ENCODE measurements around the gene NFATC1.

The NFATC1 gene

DNA sequence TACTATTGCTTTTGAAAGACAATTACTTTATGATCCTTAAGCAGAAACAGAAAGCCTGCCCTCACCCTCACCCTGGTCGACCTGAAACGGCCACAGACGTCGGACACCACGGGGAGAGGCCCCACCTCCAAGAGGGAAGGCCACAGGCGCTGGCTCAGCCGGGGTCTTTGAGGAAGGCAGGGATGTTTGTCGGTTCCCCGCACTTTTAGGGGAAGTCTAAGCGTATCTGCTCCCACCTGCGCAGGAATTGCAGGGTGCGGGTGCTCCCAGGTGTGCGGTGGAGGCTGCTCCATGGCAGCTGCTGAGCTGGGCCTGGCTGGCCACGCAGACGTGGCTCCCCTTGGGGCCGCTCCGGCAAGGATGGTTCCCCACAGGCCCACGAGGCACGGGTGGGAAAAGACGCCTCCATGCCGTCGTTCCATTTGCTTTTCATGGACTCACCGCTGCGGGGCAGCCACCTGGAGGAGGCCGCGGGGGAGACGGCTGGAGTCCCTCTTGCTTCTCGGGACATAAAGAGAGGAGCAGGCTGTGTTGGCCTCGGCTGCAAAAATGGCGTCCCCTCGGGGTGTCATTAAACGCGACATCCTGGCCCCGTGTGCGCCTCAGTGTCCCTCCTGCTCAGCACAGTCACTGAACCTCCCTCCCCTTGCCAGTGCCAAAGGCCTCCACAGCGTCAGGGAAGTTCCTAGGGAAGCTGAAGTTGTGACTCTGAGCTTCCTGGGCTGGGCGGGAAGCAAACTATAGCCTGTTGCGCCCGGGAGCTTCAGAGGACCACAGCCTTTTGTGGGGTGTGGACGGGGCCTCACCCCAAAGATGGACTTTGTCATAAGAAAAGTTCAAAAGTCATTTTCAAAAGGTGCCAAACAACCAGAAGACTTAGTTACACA, 63.4 kb downstream of the NFATC1 start:
- no peak for DNase-seq (ENCODE audit: low read depth, low spot score)
- H3K4me3 ChIP-seq (ENCODE audit: low read length), result no peak overlapping the region
- no peaks in the 10 kb centered on the region for H3K27me3 ChIP-seq (ENCODE audit: control insufficient read depth, insufficient read depth, low read length)
- no CpG with 5 or more reads among the region's 40 CpGs for WGBS (ENCODE audit: insufficient coverage, insufficient read length)
- no peak overlapping the region for H3K27ac ChIP-seq (ENCODE audit: low read length)
- no peaks in the 10 kb centered on the region for H3K36me3 ChIP-seq (ENCODE audit: control insufficient read depth, insufficient read depth, low read length)
- H3K9me3 ChIP-seq (ENCODE audit: control insufficient read depth, insufficient read depth, low read length), result no peaks in the 10 kb centered on the region
- peaks cover 3% of the 10 kb centered on the region; the same call in 1 of the 2 replicates for H3K4me1 ChIP-seq (ENCODE audit: control insufficient read depth, insufficient read depth, low read length)

DNA sequence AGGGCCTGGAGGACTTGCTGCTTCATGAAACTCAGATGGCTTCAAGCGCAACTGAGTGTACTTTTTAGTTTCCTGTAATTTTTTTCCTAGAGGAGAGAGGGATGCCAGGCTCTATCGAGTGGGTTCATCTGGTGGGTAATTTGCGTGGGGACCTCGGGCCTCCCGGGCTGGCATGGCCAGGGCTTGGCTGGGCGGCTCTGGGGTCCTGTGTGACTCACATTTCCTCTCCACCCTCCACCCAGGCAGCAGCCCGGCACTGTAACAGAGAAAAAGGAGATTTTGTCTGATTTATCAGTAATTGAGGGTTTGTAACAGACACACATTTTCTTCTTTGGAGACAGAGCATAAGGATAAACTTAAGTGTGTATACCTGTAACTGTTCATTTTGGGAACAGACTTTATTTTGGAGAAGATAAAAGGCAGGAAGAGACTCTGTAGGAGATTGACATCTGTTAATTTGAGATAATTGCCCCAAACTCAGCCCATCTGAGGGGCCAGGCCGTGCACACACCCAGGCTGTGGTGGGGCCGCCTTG, 64.3 kb downstream of the NFATC1 start:
- WGBS (ENCODE audit: insufficient coverage, insufficient read length), result no CpG with 5 or more reads among the region's 9 CpGs
- Histone ChIP-seq H3K27ac (ENCODE audit: low read length) (no peak overlapping the region), H3K9me3 (ENCODE audit: control insufficient read depth, insufficient read depth, low read length) (no peaks in the 10 kb centered on the region), H3K36me3 (ENCODE audit: control insufficient read depth, insufficient read depth, low read length) (no peaks in the 10 kb centered on the region), H3K4me1 (ENCODE audit: control insufficient read depth, insufficient read depth, low read length) (peaks cover 3% of the 10 kb centered on the region; the same call in 1 of the 2 replicates), H3K4me3 (ENCODE audit: low read length) (no peak overlapping the region), H3K27me3 (ENCODE audit: control insufficient read depth, insufficient read depth, low read length) (no peaks in the 10 kb centered on the region)
- DNase-seq (ENCODE audit: low read depth, low spot score), result no peak

DNA sequence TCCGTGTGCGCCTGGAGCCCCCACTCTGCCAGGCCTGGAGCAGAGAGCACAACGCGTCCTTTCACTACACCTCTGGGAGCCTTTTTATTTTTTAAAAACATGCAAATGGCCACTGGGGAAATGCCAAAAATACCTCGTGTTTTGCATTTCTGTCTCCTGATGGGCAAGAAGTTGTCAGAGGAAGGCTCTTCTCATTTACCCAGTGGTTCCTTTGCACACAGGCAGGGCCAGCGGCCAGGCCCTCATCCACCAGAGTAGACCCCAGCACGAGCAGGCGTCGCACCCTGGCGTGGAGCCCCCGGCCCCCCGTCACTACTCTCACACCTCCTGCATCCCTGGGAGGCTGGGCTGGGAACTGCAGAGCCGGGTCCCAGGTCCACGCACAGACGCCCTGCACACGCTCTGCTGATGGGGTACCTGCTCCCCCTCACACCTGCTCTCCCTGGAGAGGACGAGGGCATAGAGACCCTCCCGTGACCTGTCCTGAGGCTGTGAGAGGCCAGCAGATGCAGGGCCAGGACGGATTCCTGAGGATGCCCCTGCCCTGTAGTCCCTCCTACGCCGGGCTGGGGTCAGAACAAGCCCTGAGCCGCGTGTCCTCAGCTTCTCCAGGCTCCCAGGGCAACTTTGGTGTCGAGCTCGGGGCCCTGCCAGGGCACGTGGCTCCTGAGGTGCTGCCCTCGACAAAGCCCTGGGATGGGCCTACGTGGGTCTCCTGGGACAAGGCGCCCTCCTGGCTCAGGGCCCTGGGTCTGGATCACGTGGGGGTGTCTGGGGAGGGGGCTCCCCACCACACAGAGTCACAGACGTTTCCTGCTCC, 65.0 kb downstream of the NFATC1 start:
- H3K36me3 ChIP-seq (ENCODE audit: control insufficient read depth, insufficient read depth, low read length), result no peaks in the 10 kb centered on the region
- H3K27ac ChIP-seq (ENCODE audit: low read length), result no peak overlapping the region

DNA sequence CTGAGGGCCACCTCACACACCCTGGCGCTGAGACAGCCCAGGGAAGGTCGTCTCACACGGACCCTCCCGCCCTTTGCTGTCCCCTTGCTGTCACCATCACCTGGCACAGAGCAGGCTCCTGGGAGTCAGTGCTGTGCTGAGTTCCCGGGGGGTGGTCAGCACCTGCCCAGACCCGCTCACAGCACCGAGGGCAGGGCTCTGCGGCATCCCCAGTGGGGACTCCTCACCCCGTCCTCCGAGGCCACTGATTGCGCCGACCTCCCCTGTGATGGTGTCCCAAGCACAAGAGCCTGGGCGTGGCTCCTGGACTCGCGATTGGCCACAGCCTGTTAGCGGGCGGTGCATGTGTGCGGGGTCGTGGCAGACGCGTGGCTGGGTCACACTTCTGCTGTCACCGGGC, 65.9 kb downstream of the NFATC1 start:
- Histone ChIP-seq H3K27me3 (ENCODE audit: control insufficient read depth, insufficient read depth, low read length) (no peaks in the 10 kb centered on the region), H3K27ac (ENCODE audit: low read length) (no peak overlapping the region), H3K4me1 (ENCODE audit: control insufficient read depth, insufficient read depth, low read length) (peaks cover 4% of the 10 kb centered on the region; the same call in 1 of the 2 replicates), H3K9me3 (ENCODE audit: control insufficient read depth, insufficient read depth, low read length) (no peaks in the 10 kb centered on the region), H3K4me3 (ENCODE audit: low read length) (no peak overlapping the region), H3K36me3 (ENCODE audit: control insufficient read depth, insufficient read depth, low read length) (no peaks in the 10 kb centered on the region)
- no peak for DNase-seq (ENCODE audit: low read depth, low spot score)
- WGBS (ENCODE audit: insufficient coverage, insufficient read length), result no CpG with 5 or more reads among the region's 22 CpGs

More for the DNA sequence above, 65.0 kb downstream of the NFATC1 start:
- no CpG with 5 or more reads among the region's 31 CpGs for WGBS (ENCODE audit: insufficient coverage, insufficient read length)
- no peak for DNase-seq (ENCODE audit: low read depth, low spot score)
- H3K4me3 ChIP-seq (ENCODE audit: low read length), result no peak overlapping the region
- peaks cover 4% of the 10 kb centered on the region; the same call in 1 of the 2 replicates for H3K4me1 ChIP-seq (ENCODE audit: control insufficient read depth, insufficient read depth, low read length)
- H3K9me3 ChIP-seq (ENCODE audit: control insufficient read depth, insufficient read depth, low read length), result no peaks in the 10 kb centered on the region
- H3K27me3 ChIP-seq (ENCODE audit: control insufficient read depth, insufficient read depth, low read length), result no peaks in the 10 kb centered on the region

DNA sequence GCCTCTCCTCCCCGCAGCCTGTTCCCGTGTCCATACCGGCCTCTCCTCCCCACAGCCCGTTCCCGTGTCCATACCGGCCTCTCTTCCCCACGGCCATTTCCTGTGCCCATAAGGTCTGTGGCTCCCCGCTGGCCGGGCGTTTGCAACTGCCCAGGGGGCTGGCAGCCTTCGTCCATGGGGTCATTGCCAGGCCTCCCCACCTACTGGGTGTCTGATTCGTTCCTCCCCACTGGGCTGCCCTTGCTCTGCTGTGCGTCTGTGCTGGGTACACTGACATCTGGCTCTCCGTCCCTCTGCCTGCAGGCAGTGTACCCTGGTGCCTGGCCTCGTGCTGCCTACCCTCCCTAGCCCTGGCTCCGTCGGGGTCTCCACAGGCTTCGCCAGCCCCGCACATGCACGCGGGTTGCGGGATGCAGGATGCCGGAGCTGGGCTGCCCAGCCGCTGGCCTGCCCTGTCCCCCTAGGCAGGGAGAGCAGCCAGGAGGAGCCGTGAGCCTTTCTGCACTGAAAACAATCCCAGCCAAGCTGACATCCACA, 67.8 kb downstream of the NFATC1 start:
- DNase-seq (ENCODE audit: low read depth, low spot score), result no peak
- Histone ChIP-seq H3K9me3 (ENCODE audit: control insufficient read depth, insufficient read depth, low read length) (no peaks in the 10 kb centered on the region), H3K27me3 (ENCODE audit: control insufficient read depth, insufficient read depth, low read length) (no peaks in the 10 kb centered on the region), H3K27ac (ENCODE audit: low read length) (no peak overlapping the region), H3K4me1 (ENCODE audit: control insufficient read depth, insufficient read depth, low read length) (peaks cover 4% of the 10 kb centered on the region; the same call in 1 of the 2 replicates), H3K36me3 (ENCODE audit: control insufficient read depth, insufficient read depth, low read length) (no peaks in the 10 kb centered on the region), H3K4me3 (ENCODE audit: low read length) (no peak overlapping the region)
- WGBS (ENCODE audit: insufficient coverage, insufficient read length), result no CpG with 5 or more reads among the region's 25 CpGs

DNA sequence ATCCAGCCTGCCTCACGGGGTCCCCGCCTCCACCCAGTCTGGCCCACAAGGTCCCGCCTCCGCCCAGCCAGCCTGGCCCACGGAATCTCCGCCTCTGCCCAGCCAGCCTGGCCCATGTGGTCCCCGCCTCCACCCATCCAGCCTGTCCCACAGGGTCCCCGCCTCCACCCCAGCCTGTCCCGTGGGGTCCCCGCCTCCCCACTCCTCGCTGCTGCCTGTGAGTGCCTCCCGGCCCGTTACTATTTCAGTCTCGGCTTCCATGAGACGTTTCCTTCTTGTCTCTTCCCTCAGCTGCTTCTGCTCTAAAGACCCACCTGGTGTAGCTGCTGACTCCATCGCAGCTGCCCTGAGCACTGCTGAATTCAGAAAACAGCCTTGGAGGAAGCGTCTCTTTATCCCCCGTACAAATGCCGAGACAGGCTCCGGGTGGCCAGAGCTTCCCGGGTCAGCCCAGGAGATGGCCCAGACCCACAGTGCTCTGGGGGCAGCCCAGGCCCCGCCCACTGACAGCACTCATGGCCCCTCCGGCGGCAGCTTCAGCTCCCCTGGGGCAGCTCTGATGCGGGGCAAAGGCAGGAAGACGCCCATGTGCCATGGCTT, 69.8 kb downstream of the NFATC1 start:
- DNase-seq (ENCODE audit: low read depth, low spot score), result peak; percentile 11
- H3K4me1 ChIP-seq (ENCODE audit: control insufficient read depth, insufficient read depth, low read length), result peaks cover 4% of the 10 kb centered on the region; the same call in 1 of the 2 replicates
- no peak overlapping the region for H3K27ac ChIP-seq (ENCODE audit: low read length)
- H3K4me3 ChIP-seq (ENCODE audit: low read length), result no peak overlapping the region
- no CpG with 5 or more reads among the region's 26 CpGs for WGBS (ENCODE audit: insufficient coverage, insufficient read length)
- H3K9me3 ChIP-seq (ENCODE audit: control insufficient read depth, insufficient read depth, low read length), result no peaks in the 10 kb centered on the region
- H3K36me3 ChIP-seq (ENCODE audit: control insufficient read depth, insufficient read depth, low read length), result no peaks in the 10 kb centered on the region
- no peaks in the 10 kb centered on the region for H3K27me3 ChIP-seq (ENCODE audit: control insufficient read depth, insufficient read depth, low read length)

DNA sequence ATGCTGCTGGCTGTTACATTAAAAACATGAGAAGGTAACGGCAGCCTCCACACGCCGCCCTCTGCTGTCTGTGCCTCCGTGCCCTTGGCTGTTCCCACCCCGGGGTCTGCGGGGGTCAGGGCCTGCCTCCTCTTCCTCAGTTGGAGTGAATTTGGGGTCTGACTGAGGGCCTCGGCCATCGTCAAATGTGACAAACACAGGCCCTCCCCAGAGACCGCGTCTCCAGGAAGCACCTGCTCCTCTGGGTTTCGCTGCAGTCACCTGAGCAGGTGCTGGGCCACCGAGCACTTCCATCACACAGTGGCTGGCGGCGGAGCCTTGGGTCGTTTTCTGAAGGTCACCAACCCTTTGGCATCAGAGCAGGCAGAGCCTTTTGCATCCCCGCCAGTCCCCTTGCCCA, 70.9 kb downstream of the NFATC1 start:
- DNase-seq (ENCODE audit: low read depth, low spot score), result no peak

DNA sequence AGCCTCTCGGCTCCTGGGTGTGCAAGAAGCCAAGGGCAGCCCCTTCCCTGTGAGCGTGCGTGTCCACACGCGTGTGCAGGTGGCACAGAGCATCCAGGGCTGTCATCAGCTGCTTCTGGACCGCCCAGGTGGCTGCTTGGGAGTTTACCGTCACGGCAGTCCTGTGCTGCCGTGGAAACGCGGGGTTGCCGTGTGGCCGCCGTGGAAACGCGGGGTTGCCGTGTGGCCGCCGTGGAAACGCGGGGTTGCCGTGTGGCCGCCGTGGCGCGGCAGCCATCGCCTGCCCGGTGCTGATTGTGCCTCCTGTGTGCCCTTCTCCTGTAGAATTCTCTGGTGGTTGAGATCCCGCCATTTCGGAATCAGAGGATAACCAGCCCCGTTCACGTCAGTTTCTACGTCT, 71.4 kb downstream of the NFATC1 start:
- H3K27ac ChIP-seq (ENCODE audit: low read length), result no peak overlapping the region
- H3K4me3 ChIP-seq (ENCODE audit: low read length), result no peak overlapping the region
- no peak for DNase-seq (ENCODE audit: low read depth, low spot score)
- no peaks in the 10 kb centered on the region for H3K36me3 ChIP-seq (ENCODE audit: control insufficient read depth, insufficient read depth, low read length)
- no peaks in the 10 kb centered on the region for H3K9me3 ChIP-seq (ENCODE audit: control insufficient read depth, insufficient read depth, low read length)
- H3K27me3 ChIP-seq (ENCODE audit: control insufficient read depth, insufficient read depth, low read length), result no peaks in the 10 kb centered on the region
- WGBS (ENCODE audit: insufficient coverage, insufficient read length), result no CpG with 5 or more reads among the region's 33 CpGs
- peaks cover 1% of the 10 kb centered on the region; the same call in 1 of the 2 replicates for H3K4me1 ChIP-seq (ENCODE audit: control insufficient read depth, insufficient read depth, low read length)

More for the DNA sequence above, 70.9 kb downstream of the NFATC1 start:
- H3K36me3 ChIP-seq (ENCODE audit: control insufficient read depth, insufficient read depth, low read length), result no peaks in the 10 kb centered on the region
- no peaks in the 10 kb centered on the region for H3K27me3 ChIP-seq (ENCODE audit: control insufficient read depth, insufficient read depth, low read length)
- WGBS (ENCODE audit: insufficient coverage, insufficient read length), result no CpG with 5 or more reads among the region's 16 CpGs
- H3K4me3 ChIP-seq (ENCODE audit: low read length), result no peak overlapping the region
- no peak overlapping the region for H3K27ac ChIP-seq (ENCODE audit: low read length)
- H3K4me1 ChIP-seq (ENCODE audit: control insufficient read depth, insufficient read depth, low read length), result peaks cover 1% of the 10 kb centered on the region; the same call in 1 of the 2 replicates
- no peaks in the 10 kb centered on the region for H3K9me3 ChIP-seq (ENCODE audit: control insufficient read depth, insufficient read depth, low read length)

DNA sequence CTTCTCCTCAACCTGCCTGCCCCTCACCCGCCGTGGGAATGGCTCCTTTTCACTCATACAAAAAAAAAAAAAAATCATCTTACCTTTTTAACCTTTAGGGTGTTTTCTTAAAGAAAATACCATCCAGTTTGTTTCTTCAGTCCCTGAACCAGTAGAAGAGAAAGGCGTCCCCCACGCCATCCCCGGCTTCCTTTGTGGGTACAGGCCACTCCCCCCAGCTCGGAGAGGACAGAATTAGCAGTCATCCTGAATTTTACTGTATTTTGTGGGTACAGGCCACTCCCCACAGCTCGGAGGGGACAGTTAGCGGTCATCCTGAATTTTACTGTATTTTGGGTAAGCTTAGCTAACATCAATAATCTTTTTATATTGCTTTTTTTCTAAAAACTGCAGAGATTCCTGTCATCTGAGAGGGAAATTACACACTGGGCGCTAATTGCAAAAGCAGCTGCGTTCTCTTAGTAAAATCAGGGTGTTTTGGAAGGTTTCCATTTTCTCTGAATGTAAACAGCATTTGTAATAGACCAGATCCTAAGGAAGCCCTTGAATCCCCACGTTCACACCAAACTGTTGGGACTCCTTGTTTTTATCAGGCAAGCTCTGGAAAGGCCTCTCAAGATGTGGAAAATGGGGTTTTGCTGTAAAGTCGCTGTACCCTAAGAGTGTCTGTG, 72.5 kb downstream of the NFATC1 start:
- peaks cover 1% of the 10 kb centered on the region; the same call in 1 of the 2 replicates for H3K4me1 ChIP-seq (ENCODE audit: control insufficient read depth, insufficient read depth, low read length)
- no peak overlapping the region for H3K4me3 ChIP-seq (ENCODE audit: low read length)
- no CpG with 5 or more reads among the region's 12 CpGs for WGBS (ENCODE audit: insufficient coverage, insufficient read length)
- H3K36me3 ChIP-seq (ENCODE audit: control insufficient read depth, insufficient read depth, low read length), result no peaks in the 10 kb centered on the region
- no peaks in the 10 kb centered on the region for H3K27me3 ChIP-seq (ENCODE audit: control insufficient read depth, insufficient read depth, low read length)
- no peak for DNase-seq (ENCODE audit: low read depth, low spot score)
- no peak overlapping the region for H3K27ac ChIP-seq (ENCODE audit: low read length)
- no peaks in the 10 kb centered on the region for H3K9me3 ChIP-seq (ENCODE audit: control insufficient read depth, insufficient read depth, low read length)
